ENCODE data around the gene NCSTN.

Gene NCSTN

DNA sequence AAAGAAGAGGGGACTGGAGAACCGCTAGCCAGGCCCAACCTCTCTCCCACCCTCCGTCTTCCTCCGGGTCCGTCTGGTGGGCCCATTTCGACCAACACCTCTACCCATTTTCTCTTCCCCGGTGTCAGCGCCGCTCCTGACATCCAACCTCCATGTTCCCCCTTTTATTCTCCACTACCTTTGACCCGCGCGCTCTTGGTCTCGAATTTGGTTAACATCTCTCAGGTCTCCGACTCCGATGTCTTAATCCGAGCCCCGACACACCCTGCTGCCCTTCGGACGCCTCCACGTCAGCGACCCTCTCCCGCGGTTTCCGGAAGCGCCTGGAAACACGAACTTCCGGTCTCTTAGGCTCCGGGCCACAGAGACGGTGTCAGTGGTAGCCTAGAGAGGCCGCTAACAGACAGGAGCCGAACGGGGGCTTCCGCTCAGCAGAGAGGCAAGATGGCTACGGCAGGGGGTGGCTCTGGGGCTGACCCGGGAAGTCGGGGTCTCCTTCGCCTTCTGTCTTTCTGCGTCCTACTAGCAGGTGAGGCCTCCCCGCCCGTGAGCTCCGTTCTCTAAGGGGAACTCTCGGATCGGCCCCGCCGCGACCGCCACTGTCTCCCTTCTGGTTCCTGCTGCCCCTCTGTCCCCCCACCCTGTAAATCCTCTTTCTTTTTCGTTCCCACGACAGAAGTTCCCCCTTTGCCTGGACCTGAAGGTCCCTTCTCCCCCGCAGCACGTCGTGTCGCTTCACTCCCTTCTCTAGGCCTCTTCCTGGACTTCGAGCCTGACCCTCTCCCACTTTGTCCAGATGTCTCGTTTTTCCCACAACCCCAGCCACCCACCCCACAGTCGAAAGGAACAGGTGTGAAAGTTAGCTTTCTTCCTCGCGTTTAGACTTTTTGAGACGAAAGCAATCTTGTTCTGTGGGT lies at the start of gene NCSTN, which contains the start of gene COPA:
Gene NCSTN, plus strand, starts transcription at position 431 of the 917 bp plus-strand sequence. Its CDS starts 14 bp downstream, at position 445.
Gene COPA, minus strand, starts transcription at position 298 of the 917 bp plus-strand sequence. Its CDS starts 80 bp downstream, at position 218.
- DNase-seq = peak; percentile 80

DNA sequence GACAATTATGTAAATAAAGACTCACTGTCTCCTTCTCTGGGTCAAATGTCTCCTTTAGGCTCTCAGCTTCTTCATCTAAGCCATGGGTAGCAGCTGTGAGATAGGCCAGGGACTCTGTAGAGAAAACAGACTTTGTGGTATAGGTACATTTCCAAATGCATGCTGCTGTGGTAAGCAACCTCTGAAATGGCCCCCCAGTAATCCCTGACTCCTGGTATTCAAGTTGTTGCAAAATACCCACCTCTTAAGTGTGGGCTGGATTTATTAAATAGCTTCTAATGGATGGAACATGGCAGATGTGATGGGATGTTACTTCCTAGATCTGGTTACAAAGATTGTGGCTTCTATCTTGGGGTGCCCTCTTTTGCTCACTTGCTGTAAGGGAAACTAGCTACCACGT lies 47.1 kb upstream of the NCSTN start:
- no peak for DNase-seq

GRCh38 chr1:160300173-160300572 lies 43.0 kb upstream of the NCSTN start:
- DNase-seq = no peak

- DNase-seq = no peak
These were observed 35.9 kb upstream of the NCSTN start for GRCh38 chr1:160307118-160307791.

DNA sequence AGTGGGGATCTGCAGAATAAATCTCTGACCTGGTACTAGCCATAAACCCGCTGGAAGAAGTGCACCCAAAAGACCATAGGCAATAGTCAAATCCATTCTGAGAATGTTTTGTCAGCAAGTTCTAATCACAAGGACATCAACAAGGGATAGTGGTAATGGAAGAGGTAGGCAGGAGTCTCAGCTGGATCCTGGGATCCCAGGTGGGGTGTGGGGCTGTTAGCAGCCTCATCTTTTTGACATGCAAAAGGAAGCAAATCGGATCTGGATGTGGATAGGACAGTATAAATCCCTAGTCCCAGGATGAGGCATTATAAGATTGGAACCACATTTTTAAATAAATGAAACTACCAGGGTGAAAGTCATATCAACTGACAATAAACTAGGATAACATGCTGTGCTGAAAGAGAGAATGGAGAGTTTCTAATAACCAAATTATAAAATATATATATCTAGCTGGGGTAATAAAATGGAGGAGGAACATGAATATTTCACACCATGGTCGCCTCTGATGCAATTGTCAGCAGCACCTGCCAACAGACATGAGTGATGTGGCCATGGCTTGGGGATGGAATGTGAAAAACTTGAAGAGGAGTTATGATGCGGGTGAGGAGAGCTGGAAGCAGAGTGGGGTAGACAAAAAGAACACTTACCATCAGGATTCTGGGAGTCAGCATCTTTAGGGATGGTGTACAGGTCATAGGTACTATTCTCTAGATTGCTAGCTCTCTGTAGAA lies 34.6 kb upstream of the NCSTN start:
- no peak for DNase-seq

GRCh38 chr1:160309185-160309557 lies 34.0 kb upstream of the NCSTN start:
- DNase-seq = no peak

DNA sequence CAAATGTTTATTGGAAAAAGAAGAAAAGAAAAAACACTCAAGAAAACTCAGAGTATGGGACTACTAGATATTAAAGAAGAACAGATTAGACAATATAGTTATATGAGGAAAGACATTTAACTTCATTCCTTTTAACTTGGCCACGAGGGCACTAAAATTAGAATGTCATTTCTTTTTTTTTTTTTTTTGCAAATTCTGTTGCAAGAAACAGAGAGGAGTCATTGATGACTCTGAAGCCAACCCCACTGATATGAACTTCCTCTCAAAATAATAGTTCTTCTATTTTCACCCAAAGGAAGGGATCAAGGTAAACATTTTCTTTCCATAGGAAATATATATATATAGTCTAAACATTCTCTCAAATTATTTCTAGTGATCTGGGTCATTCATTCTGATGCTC lies 33.6 kb upstream of the NCSTN start:
- DNase-seq = no peak

GRCh38 chr1:160315359-160315758 lies 27.8 kb upstream of the NCSTN start:
- DNase-seq = no peak

- no peak for DNase-seq
These were observed 20.4 kb upstream of the NCSTN start for GRCh38 chr1:160322831-160323230.

DNA sequence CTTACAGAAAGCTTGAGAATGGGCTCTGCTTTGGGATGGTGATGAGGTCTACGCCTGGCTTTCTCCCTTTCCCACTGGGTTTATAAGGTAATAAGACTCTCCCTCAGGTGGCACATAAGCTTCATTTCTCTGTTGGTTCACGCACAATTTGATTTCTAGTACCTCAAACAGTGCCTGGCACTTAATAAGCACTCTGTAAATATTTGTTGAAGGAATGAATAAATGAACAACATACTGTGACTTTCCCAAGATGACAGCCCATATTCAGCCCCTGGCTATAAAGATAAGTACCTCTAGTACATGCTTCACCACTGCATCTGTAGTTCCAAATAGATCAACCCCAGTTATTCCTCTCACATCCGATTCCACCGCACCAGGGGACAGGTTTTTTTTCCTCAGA lies 17.9 kb upstream of the NCSTN start:
- no peak for DNase-seq

DNA sequence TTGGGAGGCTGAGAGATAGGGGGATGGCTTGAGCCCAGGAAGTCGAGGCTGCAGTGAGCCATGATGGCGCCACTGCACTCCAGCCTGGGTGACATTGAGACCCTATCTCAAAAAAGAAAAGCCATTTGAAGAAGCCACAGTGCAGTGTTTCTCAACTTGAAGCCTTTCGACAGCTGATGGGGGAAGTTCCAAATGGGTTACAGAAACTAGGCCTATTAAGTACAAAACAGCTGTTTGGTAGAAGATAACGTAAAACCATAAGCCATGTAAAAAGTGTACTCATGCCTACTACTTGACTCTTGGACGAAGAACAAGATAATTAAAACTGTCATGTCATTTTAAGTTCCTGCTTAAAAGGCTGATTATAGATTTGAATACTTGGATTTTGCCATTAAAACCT lies 16.8 kb upstream of the NCSTN start:
- no peak for DNase-seq

- no peak for DNase-seq
These were observed 15.0 kb upstream of the NCSTN start for GRCh38 chr1:160328184-160328583.

- no peak for DNase-seq
These were observed 13.1 kb upstream of the NCSTN start for GRCh38 chr1:160330119-160330518.

- DNase-seq = no peak
These were observed 10.7 kb upstream of the NCSTN start for GRCh38 chr1:160332516-160332915.

GRCh38 chr1:160338580-160338979 lies 4.6 kb upstream of the NCSTN start:
- DNase-seq = no peak

DNA sequence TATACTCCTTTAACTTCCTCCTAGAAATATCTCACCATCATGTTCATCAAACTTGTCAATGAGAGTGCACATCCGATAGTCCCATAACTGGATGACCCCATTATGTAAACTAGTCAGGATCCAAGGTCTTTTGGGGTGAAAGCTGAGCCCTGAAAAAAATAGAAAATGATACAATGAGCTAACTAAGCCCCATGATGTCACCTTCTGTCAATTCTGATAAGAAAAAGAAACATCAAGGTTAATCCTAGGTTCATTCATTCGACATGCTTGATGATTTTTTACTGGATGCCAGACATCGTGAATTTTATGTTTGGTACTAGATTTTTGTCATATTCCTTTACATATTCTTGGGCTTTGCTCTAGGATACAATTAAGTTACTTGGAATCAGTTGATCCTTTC lies 3.0 kb upstream of the NCSTN start:
- no peak for DNase-seq

GRCh38 chr1:160340866-160341265 lies 2.3 kb upstream of the NCSTN start:
- no peak for DNase-seq

GRCh38 chr1:160342526-160342925 lies 657 bp upstream of the NCSTN start:
- DNase-seq = no peak

DNA sequence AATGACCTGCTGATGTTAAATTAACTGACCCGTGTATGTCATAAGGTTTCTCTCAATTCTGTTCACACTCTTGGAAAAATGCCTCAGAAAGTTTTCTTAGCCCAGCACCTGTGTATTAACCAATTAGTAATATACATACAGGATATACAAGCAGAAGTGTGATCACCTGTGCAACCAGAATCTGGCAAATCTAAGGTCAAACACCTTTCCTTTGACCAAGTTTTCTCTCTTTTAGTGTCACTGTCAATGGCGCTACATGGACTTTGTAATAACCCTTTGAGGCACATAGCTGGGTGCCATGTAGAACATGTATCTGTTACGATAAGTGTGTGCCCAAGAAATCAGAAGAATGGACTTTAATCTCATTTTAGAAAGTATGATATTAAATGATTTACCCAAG lies 1.1 kb downstream of the NCSTN start:
- DNase-seq = no peak

DNA sequence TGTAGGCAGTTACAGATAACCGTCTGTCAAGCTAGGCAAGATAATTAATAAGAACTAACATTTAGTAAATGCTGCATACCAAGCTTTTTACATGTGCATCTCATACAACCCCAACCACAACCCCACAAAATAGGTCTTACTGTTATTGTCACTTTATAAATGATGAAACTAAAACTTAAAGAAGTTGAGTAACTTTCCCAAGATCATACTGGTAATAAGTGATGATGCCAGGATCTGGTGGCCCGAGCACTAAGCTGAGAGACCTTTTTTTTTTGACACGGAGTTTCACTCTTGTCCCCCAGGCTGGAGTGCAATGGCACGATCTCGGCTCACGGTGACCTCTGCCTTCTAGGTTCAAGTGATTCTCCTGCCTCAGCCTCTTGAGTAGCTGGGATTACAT lies 1.8 kb downstream of the NCSTN start:
- DNase-seq = no peak

- DNase-seq = no peak
These were observed 3.3 kb downstream of the NCSTN start for GRCh38 chr1:160346463-160346862.

- DNase-seq = no peak
These were observed 3.8 kb downstream of the NCSTN start for GRCh38 chr1:160346958-160347357.

DNA sequence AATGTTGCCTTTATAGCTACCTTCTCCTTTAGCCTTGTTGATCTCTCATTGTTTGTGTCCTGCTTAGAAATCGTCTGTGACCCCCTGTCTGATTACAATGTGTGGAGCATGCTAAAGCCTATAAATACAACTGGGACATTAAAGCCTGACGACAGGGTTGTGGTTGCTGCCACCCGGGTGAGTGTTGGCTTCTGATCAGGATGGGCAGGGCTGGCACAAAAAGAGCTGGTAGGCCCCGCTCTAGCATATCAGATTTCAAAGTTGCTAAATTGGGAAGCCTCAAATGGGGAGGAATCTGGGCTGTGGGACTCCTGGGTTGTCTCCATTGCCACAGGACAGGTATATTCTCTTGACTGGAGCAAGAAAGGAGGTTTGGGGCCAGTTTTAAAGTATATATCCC lies 8.4 kb downstream of the NCSTN start:
- DNase-seq = no peak

- DNase-seq = no peak
These were observed 9.4 kb downstream of the NCSTN start for GRCh38 chr1:160352555-160352954.
